HG03108 (cell line): ENCODE results near the gene FPGT.
"Not testable (repeated sequence)": the region's sequence is repeated elsewhere in the genome, so short reads cannot be mapped to it uniquely, and the experiment has no call there.

Experiments
- ATAC-seq: cut with Tn5 transposase; IDR thresholded peaks from one replicate; pipeline ENCODE4 v1.9.1; 2021; ENCODE audit warnings: moderate library complexity; ENCODE audit not compliant: unreplicated experiment

FPGT gene

DNA sequence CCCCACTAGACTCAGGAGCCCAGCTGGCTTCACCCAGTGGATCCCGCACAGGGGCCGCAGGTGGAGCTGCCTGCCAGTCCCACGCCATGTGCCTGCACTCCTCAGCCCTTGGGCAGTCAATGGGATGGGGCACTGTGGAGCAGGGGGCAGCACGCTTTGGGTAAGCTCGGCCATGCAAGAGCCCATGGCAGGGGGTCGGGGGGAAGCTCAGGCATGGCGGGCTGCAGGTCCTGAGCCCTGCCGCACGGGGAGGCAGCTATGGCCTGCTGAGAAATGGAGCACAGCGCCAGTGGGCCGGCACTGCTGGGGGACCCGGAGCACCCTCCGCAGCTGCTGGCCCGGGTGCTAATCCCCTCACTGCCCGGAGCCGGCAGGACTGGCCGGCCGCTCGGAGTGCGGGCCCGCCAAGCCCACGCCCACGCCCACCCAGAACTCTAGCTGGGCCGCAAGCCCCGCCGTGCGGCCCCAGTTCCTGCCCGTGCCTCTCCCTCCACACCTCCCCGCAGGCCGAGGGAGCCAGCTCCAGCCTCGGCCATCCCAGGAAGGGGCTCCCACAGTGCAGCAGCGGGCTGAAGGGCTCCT lies 55.3 kb downstream of the FPGT start:
- not testable (repeated sequence) for ATAC-seq
